Activated CD8-positive, alpha-beta memory T cell treated with anti-CD3 and anti-CD28 coated beads, Interleukin-2, amount 10 ng/mL, durations not matched to agents 7 days and 5 days (primary cell): ENCODE measurements around the gene HPCAL4. TPM values are rescaled to one million over a fixed set of nuclear protein-coding genes. Genes with fewer than 3 reads are reported as not detected.

Source experiments
- ATAC-seq: fragments of 150-1000 bp; cut with Tn5 transposase; one replicate; pipeline ENCODE4 v1.10.0; 2021; ENCODE audit warnings: moderate library complexity
- CTCF ChIA-PET: fragments of 350-600 bp; sonication (Branson Sonifier 250); formaldehyde crosslinking; loops from one replicate; lab custom pipeline; 2021; ENCODE audit warnings: antibody characterized with exemption; lab: Charles Lee
- DNase-seq: peaks from one replicate; pipeline ENCODE4 v3.0.0-alpha.2; 2020
- H3K27ac Mint-ChIP-seq: one replicate; pipeline ENCODE4 v1.8.0; 2021; ENCODE audit warnings: mild to moderate bottlenecking, mixed read lengths
- H3K27me3 Mint-ChIP-seq: one replicate; pipeline ENCODE4 v1.8.0; 2021; ENCODE audit warnings: mixed read lengths
- H3K36me3 Mint-ChIP-seq: one replicate; pipeline ENCODE4 v1.8.0; 2021; ENCODE audit warnings: mild to moderate bottlenecking, mixed read lengths
- H3K4me1 Mint-ChIP-seq: one replicate; pipeline ENCODE4 v1.8.0; 2021; ENCODE audit warnings: mixed read lengths
- H3K4me3 Mint-ChIP-seq: one replicate; pipeline ENCODE4 v1.8.0; 2021; ENCODE audit warnings: mild to moderate bottlenecking, moderate library complexity, mixed read lengths
- H3K9me3 Mint-ChIP-seq: one replicate; pipeline ENCODE4 v1.8.0; 2022; ENCODE audit warnings: low read depth, mixed read lengths
- total RNA-seq, 2 experiments: library from RNA; stranded (reverse); gene quantifications; one replicate each; pipeline ENCODE4 v1.2.3, GENCODE V29; 2021

The HPCAL4 gene
- total RNA-seq, 2 experiments from 2014 or later: 0.18 to 0.30 TPM

DNA sequence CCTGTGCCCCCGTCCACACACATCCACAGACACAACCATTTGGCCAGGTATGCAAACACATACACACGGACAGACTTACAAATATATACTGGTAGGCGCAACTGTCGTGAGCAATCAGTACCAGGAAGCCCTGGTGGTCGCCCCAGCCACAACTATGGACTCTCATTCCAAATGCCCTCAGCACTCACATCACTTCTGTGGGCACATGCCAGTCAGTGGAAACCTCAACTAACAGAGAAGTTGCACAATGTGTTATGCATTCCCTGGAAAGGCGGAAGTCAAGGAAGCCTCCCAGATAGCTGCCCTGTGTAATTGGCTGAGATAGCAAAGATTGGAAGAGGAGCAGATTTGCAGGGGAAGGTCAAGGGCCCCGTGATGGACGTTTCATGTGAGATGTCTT is 50.4 kb downstream of the HPCAL4 start:
- Mint-ChIP-seq H3K27ac (no peak overlapping the region), H3K4me3 (no peak overlapping the region), H3K4me1 (no peaks in the 10 kb centered on the region), H3K9me3 (no peaks in the 10 kb centered on the region), H3K36me3 (no peaks in the 10 kb centered on the region), H3K27me3 (peaks cover 48% of the 10 kb centered on the region)
- DNase-seq (no peak), ATAC-seq (no peak)
- CTCF ChIA-PET: interaction anchor here (0.9 to 4.1 kb wide), 3 partner anchors 12 to 35 kb away, joined by 3 to 23 read pairs (median 12); no protein-coding TSS in a partner anchor

DNA sequence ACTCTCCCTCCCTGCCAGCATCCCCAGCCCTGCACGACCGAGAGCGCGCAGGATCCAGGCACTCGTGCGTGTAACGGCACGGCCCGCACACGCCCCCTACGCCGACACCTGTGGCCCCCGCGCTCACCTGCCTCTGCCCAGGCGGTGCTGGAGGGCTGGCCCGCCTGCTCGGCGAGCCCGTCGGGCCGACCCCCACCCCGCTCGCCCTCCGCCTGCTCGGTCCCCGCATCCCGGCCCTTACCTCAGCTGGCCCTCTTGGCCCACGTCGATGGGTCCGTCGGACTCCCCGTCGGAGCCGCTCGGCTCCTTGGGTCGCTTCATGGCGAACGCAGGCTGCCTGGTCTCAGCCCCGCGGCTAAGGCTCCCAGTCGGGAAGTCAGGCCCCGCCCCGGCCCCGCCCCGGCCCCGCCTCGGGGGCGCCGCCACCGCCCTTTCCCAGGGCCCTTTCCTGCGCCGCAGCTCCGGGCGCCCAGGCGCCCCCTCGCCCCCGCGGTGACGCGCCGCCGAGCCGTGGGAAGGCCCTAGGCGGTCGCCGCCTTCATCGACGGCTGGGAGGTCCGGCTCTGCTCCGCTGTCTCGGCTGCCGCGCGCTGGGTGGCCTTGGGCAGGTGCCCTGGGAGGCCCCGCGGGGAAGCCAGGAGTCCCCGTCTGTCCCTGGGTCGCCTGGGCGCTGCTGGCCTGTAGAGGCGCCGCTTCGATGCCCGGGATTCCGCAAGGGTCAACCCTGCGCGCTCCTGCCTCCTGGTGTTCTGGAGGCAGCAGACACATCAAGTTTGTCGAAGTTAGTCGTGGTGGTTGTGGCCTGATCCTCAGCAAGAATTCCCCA is 51.7 kb downstream of the HPCAL4 start, which contains the start of gene HEYL:
Gene HEYL (minus strand): TSS at position 339 of the 826 bp plus-strand sequence. CDS start 18 bp downstream, at position 321.
- Mint-ChIP-seq H3K4me1 (no peaks in the 10 kb centered on the region), H3K36me3 (no peaks in the 10 kb centered on the region), H3K4me3 (peak within 1 kb of the TSS; percentile 25), H3K27ac (no peak within 1 kb of the TSS), H3K9me3 (no peaks in the 10 kb centered on the region), H3K27me3 (peaks cover 59% of the 10 kb centered on the region)
- CTCF ChIA-PET: interaction anchor here (0.8 to 4.1 kb wide), 3 partner anchors 13 to 35 kb away, joined by 3 to 23 read pairs (median 12); no protein-coding TSS in a partner anchor
- DNase-seq (peak; percentile 64), ATAC-seq (peak; percentile 94)

DNA sequence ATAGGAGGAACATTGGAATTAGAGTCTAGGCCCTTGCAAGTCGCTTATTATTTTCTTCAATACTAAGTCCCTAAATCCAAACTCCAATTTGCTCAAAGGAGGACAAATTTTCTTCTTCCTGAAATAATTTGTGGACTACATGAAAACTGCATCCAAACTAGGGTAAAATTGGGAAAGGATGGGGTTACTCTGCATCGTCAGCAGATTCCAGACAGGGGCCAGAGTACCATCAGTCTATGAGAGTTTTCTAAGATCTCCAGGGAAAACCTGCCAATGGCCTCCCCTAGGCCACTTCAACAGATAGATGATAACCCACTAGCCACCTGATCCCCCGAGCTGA is 52.3 kb downstream of the HPCAL4 start:
- H3K4me3 Mint-ChIP-seq: peak overlapping the region; percentile 25
- ATAC-seq (no peak), DNase-seq (no peak)
- H3K4me1 Mint-ChIP-seq: no peaks in the 10 kb centered on the region
- no peak overlapping the region for H3K27ac Mint-ChIP-seq
- CTCF ChIA-PET: interaction anchor here (0.8 to 4.1 kb wide), 3 partner anchors 14 to 35 kb away, joined by 3 to 23 read pairs (median 12); no protein-coding TSS in a partner anchor
- H3K36me3 Mint-ChIP-seq: no peaks in the 10 kb centered on the region
- peaks cover 64% of the 10 kb centered on the region for H3K27me3 Mint-ChIP-seq
- H3K9me3 Mint-ChIP-seq: no peaks in the 10 kb centered on the region

DNA sequence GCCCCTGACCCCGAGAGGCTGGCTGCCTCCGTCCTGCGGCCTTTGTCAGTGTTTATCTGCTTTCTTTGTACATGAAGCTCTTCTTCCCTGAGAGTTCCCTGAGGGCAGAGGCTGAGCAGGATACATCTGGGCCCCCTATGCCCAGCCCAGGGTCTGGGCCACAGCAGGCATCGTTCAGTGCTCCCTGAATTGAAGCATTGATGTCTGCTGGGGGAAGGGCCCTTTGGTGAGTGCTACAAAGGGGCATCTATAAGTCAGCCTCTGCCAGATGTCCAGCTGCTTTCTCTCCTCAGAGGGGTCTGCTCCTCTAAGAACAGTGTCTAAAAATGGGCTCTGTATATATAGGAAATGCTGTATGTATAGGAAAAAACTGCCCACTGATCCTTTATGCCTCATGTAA is 53.9 kb downstream of the HPCAL4 start:
- Mint-ChIP-seq H3K4me3 (no peak overlapping the region), H3K27ac (no peak overlapping the region), H3K36me3 (no peaks in the 10 kb centered on the region), H3K9me3 (no peaks in the 10 kb centered on the region), H3K4me1 (no peaks in the 10 kb centered on the region), H3K27me3 (peaks cover 63% of the 10 kb centered on the region)
- ATAC-seq (no peak), DNase-seq (no peak)
- CTCF ChIA-PET: no interaction called here

GRCh38 chr1:39635871-39636210 is 55.4 kb downstream of the HPCAL4 start:
- peaks cover 6% of the 10 kb centered on the region for H3K4me1 Mint-ChIP-seq
- CTCF ChIA-PET: interaction anchor here (1.3 to 4.2 kb wide), 2 partner anchors 18 to 29 kb away, joined by 5 to 23 read pairs; no protein-coding TSS in a partner anchor
- no peaks in the 10 kb centered on the region for H3K36me3 Mint-ChIP-seq
- no peak overlapping the region for H3K4me3 Mint-ChIP-seq
- no peak overlapping the region for H3K27ac Mint-ChIP-seq
- no peaks in the 10 kb centered on the region for H3K9me3 Mint-ChIP-seq
- DNase-seq (no peak), ATAC-seq (no peak)
- peaks cover 58% of the 10 kb centered on the region for H3K27me3 Mint-ChIP-seq

DNA sequence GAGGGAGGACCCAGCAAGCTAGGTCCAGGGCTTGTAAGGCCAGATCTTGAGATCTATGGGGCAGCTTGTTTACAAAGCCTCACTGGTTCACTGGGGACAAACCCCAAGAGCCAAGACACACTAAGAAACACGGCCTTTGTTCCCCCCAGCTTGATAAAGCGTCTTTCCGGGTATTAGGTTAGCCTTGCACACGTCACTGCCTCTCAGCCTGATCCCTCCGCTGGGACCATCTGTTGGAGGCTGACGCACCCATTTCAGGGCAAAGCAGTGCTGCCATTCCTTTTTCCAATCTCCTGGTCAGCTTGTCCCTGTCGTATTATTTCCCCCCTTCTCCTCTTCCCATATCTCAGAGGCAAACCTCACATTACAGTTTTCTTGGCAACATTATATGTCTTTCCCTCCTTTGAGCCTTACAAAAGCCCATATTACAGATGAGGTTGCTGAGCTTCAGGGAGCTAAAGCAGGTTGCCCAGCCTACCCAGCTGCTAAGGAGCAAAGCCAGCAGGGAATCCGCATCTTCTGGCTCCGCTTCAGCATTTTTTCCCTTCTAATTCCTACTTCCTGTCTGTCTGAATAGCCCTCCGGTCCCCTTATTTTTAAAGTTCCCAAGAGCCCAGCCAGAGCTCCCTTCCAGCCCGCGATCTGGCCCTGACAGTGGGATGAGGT is 55.9 kb downstream of the HPCAL4 start:
- peaks cover 6% of the 10 kb centered on the region for H3K4me1 Mint-ChIP-seq
- no peak overlapping the region for H3K4me3 Mint-ChIP-seq
- no peak overlapping the region for H3K27ac Mint-ChIP-seq
- H3K27me3 Mint-ChIP-seq: peaks cover 55% of the 10 kb centered on the region
- H3K9me3 Mint-ChIP-seq: no peaks in the 10 kb centered on the region
- ATAC-seq (no peak), DNase-seq (no peak)
- CTCF ChIA-PET: interaction anchor here (1.3 to 4.2 kb wide), 3 partner anchors 13 to 28 kb away, joined by 5 to 23 read pairs (median 5); no protein-coding TSS in a partner anchor
- no peaks in the 10 kb centered on the region for H3K36me3 Mint-ChIP-seq

DNA sequence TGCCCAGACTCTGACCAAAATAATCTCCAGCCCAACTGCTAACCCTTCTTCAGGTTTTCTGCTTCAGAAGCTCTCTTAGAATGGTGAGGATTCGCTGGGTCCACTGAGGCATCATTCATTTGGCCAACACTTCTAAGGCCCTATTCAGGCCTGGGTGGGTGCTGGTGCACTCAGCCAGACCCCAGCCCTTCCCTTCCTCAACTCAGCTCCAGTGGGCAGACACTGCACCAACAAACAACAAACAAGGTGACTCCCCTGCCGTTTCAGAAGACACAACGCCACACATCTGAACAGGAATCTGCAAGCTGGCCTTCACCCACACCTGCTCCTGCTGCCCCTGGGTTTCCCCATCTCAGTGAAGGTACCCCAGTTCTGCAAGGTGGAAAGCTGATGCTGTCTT is 57.8 kb downstream of the HPCAL4 start:
- H3K9me3 Mint-ChIP-seq: no peaks in the 10 kb centered on the region
- H3K27ac Mint-ChIP-seq: no peak overlapping the region
- H3K4me3 Mint-ChIP-seq: no peak overlapping the region
- DNase-seq (no peak), ATAC-seq (no peak)
- CTCF ChIA-PET: interaction anchor here (0.7 to 4.2 kb wide), 4 partner anchors 10 to 87 kb away, joined by 3 to 23 read pairs (median 3); no protein-coding TSS in a partner anchor
- H3K36me3 Mint-ChIP-seq: no peaks in the 10 kb centered on the region
- H3K27me3 Mint-ChIP-seq: peaks cover 53% of the 10 kb centered on the region
- H3K4me1 Mint-ChIP-seq: peaks cover 6% of the 10 kb centered on the region

DNA sequence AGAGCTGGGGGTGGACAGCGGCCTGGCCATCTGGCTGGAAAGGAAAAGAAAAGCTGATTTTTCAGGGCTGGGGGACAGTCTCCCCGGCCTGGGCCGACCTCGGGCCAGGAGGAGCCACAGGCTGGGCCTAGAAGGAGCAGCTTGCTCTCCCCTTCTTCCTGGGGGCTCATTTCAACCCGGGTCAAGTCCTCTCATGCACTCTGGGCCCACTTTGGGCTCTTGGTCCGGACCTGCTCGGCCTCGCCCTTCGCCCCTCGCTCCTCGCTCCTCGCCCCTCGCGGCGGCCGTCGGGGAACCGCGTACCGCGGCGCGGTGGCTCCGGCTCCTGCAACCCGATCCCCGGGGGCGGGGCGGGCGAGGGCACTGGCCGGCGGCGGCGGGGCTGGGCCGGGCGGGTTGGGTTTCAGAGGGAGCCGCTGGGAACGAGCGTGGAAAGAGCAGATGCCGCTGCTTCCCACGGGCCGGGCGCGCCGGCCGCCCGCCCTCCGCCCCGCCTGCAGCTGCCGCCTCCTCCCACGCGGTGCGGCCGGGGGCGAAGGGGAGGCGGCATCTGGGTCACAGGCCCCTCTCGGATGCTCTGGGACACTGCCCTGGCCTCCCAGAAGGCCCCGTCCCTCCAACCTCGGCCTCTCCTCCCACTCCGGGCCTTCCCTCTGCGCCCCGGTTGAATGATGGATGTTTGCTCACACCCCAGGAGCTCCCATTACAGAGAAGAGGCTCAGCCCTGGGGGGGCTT is 58.4 kb downstream of the HPCAL4 start:
- Mint-ChIP-seq H3K27ac (no peak overlapping the region), H3K4me1 (peaks cover 6% of the 10 kb centered on the region), H3K9me3 (no peaks in the 10 kb centered on the region), H3K4me3 (no peak overlapping the region), H3K36me3 (no peaks in the 10 kb centered on the region), H3K27me3 (peaks cover 47% of the 10 kb centered on the region)
- CTCF ChIA-PET: interaction anchor here (0.7 to 4.2 kb wide), 4 partner anchors 11 to 87 kb away, joined by 3 to 23 read pairs (median 3); no protein-coding TSS in a partner anchor
- DNase-seq (no peak), ATAC-seq (no peak)

GRCh38 chr1:39632323-39632681 is 58.9 kb downstream of the HPCAL4 start:
- CTCF ChIA-PET: interaction anchor here (1.3 to 4.2 kb wide), 2 partner anchors 25 kb away, joined by 3 to 23 read pairs; no protein-coding TSS in a partner anchor
- no peaks in the 10 kb centered on the region for H3K9me3 Mint-ChIP-seq
- ATAC-seq: no peak
- peaks cover 42% of the 10 kb centered on the region for H3K27me3 Mint-ChIP-seq
- H3K27ac Mint-ChIP-seq: no peak overlapping the region
- H3K4me1 Mint-ChIP-seq: peaks cover 6% of the 10 kb centered on the region
- H3K4me3 Mint-ChIP-seq: no peak overlapping the region
- DNase-seq: no peak
- H3K36me3 Mint-ChIP-seq: no peaks in the 10 kb centered on the region

DNA sequence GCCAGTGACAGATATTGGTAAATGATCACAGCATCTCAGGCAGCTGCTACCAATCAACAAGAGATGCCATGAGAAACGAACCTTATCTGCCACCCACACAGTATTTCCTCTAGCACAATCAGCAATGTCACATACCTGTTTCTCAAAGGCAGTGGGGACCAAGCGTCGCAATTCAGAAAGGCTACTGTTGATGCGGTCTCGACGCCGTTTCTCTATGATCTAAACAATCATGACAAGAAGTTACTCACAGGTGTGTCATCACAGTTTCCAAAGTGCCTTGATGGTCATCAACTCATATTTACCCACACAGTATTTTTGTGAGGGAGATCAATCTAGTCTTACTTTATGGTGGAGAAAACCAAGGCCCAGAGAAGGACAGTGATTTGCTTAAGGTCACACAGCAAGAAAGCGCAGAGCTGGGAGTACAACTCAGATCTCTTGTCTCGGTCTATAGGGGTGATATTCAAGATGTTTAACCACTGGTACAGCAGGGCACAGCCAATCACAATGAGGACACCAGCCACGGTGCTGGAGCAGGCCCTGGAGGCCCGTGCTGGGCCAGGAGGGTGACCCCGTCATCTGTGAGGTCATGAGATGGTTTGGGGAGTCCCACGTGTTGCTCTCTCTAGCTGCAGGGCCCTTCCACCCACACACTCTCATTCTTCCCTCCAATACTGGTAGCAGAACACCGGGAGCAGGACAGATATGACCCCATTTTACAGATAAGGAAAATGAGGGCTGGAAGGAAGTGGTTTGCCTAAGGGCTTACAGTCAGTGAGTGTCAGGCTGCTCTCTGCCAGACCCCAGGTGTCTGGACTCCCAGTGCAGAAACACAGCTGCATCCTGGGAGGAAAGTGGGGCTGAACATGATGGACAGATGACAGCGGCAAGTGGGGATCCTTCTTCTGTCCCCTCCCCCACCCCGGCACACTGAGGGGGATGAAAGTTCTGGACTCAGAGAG is 59.6 kb downstream of the HPCAL4 start:
- H3K27ac Mint-ChIP-seq: no peak overlapping the region
- no peaks in the 10 kb centered on the region for H3K36me3 Mint-ChIP-seq
- H3K27me3 Mint-ChIP-seq: peaks cover 37% of the 10 kb centered on the region
- DNase-seq (no peak), ATAC-seq (no peak)
- no peak overlapping the region for H3K4me3 Mint-ChIP-seq
- H3K4me1 Mint-ChIP-seq: peaks cover 6% of the 10 kb centered on the region
- CTCF ChIA-PET: interaction anchor here (0.8 to 4.2 kb wide), 3 partner anchors 9 to 27 kb away, joined by 4 to 23 read pairs (median 15); no protein-coding TSS in a partner anchor
- H3K9me3 Mint-ChIP-seq: no peaks in the 10 kb centered on the region

- CTCF ChIA-PET: no interaction called here
- H3K4me3 Mint-ChIP-seq: no peak overlapping the region
- ATAC-seq: peak; percentile 39
- H3K27me3 Mint-ChIP-seq: peaks cover 21% of the 10 kb centered on the region
- no peak for DNase-seq
- no peaks in the 10 kb centered on the region for H3K36me3 Mint-ChIP-seq
- no peak overlapping the region for H3K27ac Mint-ChIP-seq
- H3K9me3 Mint-ChIP-seq: no peaks in the 10 kb centered on the region
- H3K4me1 Mint-ChIP-seq: peaks cover 6% of the 10 kb centered on the region
These were observed 62.4 kb downstream of the HPCAL4 start for GRCh38 chr1:39628807-39629350.
